ENCODE results near the gene RNF44. TPM values are rescaled to one million over a fixed set of nuclear protein-coding genes. Genes with fewer than 3 reads are reported as not detected.

Gene RNF44
- total and polyA plus RNA-seq, 2 of the 13 experiments (the other 11 are each of a cell fraction or from before 2014, with no cell fraction given), result 9.2 to 16.8 TPM

- TF ChIP-seq ZBTB39 (CRISPR knock-in tag; IDR thresholded peaks at IDR 0.05), result no peak
- TF ChIP-seq ZBTB3 (CRISPR knock-in tag; IDR thresholded peaks at IDR 0.05; ENCODE audit: borderline replicate concordance, low read depth), result no peak
- TF ChIP-seq ZNF839 (CRISPR knock-in tag; IDR thresholded peaks at IDR 0.05; ENCODE audit: borderline replicate concordance), result no peak
- TF ChIP-seq ZBTB14 (CRISPR knock-in tag; IDR thresholded peaks at IDR 0.05), result peak; percentile 99
- no peak; the same call in 1 of the 2 replicates for TF ChIP-seq TARDBP (CRISPR knock-in tag; IDR thresholded peaks at IDR 0.05)
- no peak for TF ChIP-seq ZNF747 (CRISPR knock-in tag; IDR thresholded peaks at IDR 0.05; ENCODE audit: borderline replicate concordance)
- TF ChIP-seq KDM5A (IDR thresholded peaks at IDR 0.05; ENCODE audit: borderline replicate concordance, low read length), result no peak; the same call in 1 of the 2 replicates
- no peak; the same call in 1 of the 2 replicates for TF ChIP-seq TFAP4 (IDR thresholded peaks at IDR 0.05; ENCODE audit: borderline replicate concordance, low read depth)
- TF ChIP-seq STAT6 (CRISPR knock-in tag; IDR thresholded peaks at IDR 0.05; ENCODE audit: borderline replicate concordance), result no peak
- no peak for TF ChIP-seq EEA1 (CRISPR knock-in tag; IDR thresholded peaks at IDR 0.05; ENCODE audit: borderline replicate concordance)
- no peak for TF ChIP-seq ZNF660 (CRISPR knock-in tag; IDR thresholded peaks at IDR 0.05; ENCODE audit: borderline replicate concordance, low read depth)
- TF ChIP-seq ZNF556 (CRISPR knock-in tag; IDR thresholded peaks at IDR 0.05; ENCODE audit: borderline replicate concordance), result no peak; the same call in 1 of the 2 replicates
- TF ChIP-seq PHF20 (CRISPR knock-in tag; IDR thresholded peaks at IDR 0.05), result 0 out of 2 replicates have a peak, but pooled peaks have one; percentile 49
- no peak for TF ChIP-seq CENPT (CRISPR knock-in tag; IDR thresholded peaks at IDR 0.05; ENCODE audit: low read depth)
- no peak for TF ChIP-seq ZNF382 (CRISPR knock-in tag; IDR thresholded peaks at IDR 0.05; ENCODE audit: borderline replicate concordance)
- TF ChIP-seq ZNF232 (CRISPR knock-in tag; IDR thresholded peaks at IDR 0.05; ENCODE audit: borderline replicate concordance), result no peak
- no peak for TF ChIP-seq RFXAP (CRISPR knock-in tag; IDR thresholded peaks at IDR 0.05; ENCODE audit: borderline replicate concordance)
- no peak for TF ChIP-seq TEF (CRISPR knock-in tag; IDR thresholded peaks at IDR 0.05)
- TF ChIP-seq KDM1A (CRISPR knock-in tag; IDR thresholded peaks at IDR 0.05), result no peak
- no peak for TF ChIP-seq ELF3 (CRISPR knock-in tag; IDR thresholded peaks at IDR 0.05)
- peak; percentile 65 for TF ChIP-seq NFYB (CRISPR knock-in tag; IDR thresholded peaks at IDR 0.05)
- no peak for TF ChIP-seq ZNF576 (CRISPR knock-in tag; IDR thresholded peaks at IDR 0.05)
These were observed at the start of gene RNF44 (continued) for GRCh38 chr5:176536902-176537553.

Data from HepG2 (cell line).